Activated CD4-positive, alpha-beta memory T cell treated with anti-CD3 and anti-CD28 coated beads for 36 hours (primary cell): ENCODE data around the gene UBASH3B. TPM values are rescaled to one million over a fixed set of nuclear protein-coding genes. Genes with fewer than 3 reads are reported as not detected.

Experiments
- CTCF ChIA-PET: fragments of 350-600 bp; sonication (Branson Sonifier 250); formaldehyde crosslinking; loops from one replicate; lab custom pipeline; 2021; ENCODE audit warnings: antibody characterized with exemption, inconsistent platforms; lab: Charles Lee
- POLR2A ChIA-PET: fragments of 350-600 bp; sonication (Branson Sonifier 250); formaldehyde crosslinking; loops from one replicate; lab custom pipeline; 2021; ENCODE audit warnings: antibody characterized with exemption; lab: Charles Lee
- DNase-seq: peaks from one replicate; pipeline ENCODE4 v3.0.0-alpha.2; 2020
- H3K27ac Mint-ChIP-seq: one replicate; pipeline ENCODE4 v1.8.0; 2021; ENCODE audit warnings: mixed read lengths
- H3K27me3 Mint-ChIP-seq: one replicate; pipeline ENCODE4 v1.8.0; 2021; ENCODE audit warnings: mixed read lengths
- H3K36me3 Mint-ChIP-seq: one replicate; pipeline ENCODE4 v1.8.0; 2021; ENCODE audit warnings: mixed read lengths
- H3K4me1 Mint-ChIP-seq: one replicate; pipeline ENCODE4 v1.8.0; 2021; ENCODE audit warnings: low read depth, mixed read lengths
- H3K4me3 Mint-ChIP-seq: one replicate; pipeline ENCODE4 v1.8.0; 2021; ENCODE audit warnings: mild to moderate bottlenecking, mixed read lengths
- H3K9me3 Mint-ChIP-seq: one replicate; pipeline ENCODE4 v1.8.0; 2021; ENCODE audit warnings: mixed read lengths
- intact Hi-C: fragments of 100-400 bp; cut with micrococcal nuclease; formaldehyde crosslinking; loops from one replicate; pipeline ENCODE4 v1.15.1; 2023
- total RNA-seq, 2 experiments: library from RNA; stranded (reverse); gene quantifications; one replicate each; pipeline ENCODE4 v1.2.3, GENCODE V29; 2021

Gene UBASH3B
- total RNA-seq, 2 experiments from 2014 or later: 18.8 to 20.8 TPM

DNA sequence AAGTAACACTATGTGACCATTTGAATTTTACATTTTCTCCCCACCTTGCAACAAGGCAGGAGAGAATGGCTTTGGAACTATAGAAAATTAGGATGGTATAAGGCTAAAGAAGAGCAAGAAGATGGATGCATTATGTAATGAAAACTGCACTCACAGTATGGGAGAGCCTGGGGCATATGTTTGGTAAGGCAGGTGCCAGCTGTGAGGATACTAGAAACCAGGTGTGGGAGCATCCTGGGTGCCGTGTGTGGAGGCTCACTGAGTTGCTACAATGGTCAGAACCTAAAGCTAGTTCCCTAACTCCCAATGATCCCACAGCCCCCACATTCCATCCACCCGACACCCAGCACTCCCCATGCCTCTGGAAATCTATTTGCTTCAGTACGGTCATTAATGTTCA is 42.9 kb downstream of the UBASH3B start:
- intact Hi-C loops: loop anchor here (5.0 kb wide), 1 partner anchor 364 kb away; the partner anchor contains the start of gene HSPA8
- Mint-ChIP-seq H3K27ac (peak overlapping the region; percentile 75), H3K27me3 (no peaks in the 10 kb centered on the region), H3K9me3 (no peaks in the 10 kb centered on the region), H3K4me3 (no peak overlapping the region), H3K4me1 (peaks cover 77% of the 10 kb centered on the region), H3K36me3 (no peaks in the 10 kb centered on the region)
- ChIA-PET CTCF (interaction anchor here (1.2 to 4.3 kb wide), 2 partner anchors 18 to 56 kb away, joined by 4 to 25 read pairs; no protein-coding TSS in a partner anchor), POLR2A (interaction anchor here (0.7 to 3.3 kb wide), 3 partner anchors 23 to 356 kb away, joined by 3 to 21 read pairs (median 4); no protein-coding TSS in a partner anchor)
- no peak for DNase-seq

DNA sequence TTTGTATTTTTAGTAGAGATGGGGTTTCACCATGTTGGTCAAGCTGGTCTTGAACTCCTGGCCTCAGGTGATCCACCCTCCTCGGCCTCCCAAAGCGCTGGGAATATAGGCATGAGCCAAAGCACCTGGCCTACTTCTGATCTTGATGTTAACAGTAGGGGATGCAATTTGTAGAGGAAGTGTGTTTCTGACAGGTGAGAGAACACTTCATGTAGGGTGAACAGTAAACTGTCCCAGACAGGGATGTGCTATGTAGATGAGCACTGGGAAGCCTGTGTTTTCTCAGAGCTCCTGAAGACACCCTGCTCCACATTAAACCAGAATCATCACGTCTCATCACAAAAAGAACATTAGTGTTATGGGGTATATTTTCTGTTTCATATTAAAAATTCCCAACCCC is 45.1 kb downstream of the UBASH3B start:
- no peak overlapping the region for H3K4me3 Mint-ChIP-seq
- H3K27me3 Mint-ChIP-seq: no peaks in the 10 kb centered on the region
- intact Hi-C loops: no loop called here
- no peak overlapping the region for H3K27ac Mint-ChIP-seq
- H3K36me3 Mint-ChIP-seq: no peaks in the 10 kb centered on the region
- no peak for DNase-seq
- CTCF ChIA-PET: interaction anchor here (0.5 to 1.0 kb wide), 2 partner anchors 52 to 153 kb away, joined by 3 to 4 read pairs; no protein-coding TSS in a partner anchor
- H3K4me1 Mint-ChIP-seq: peaks cover 72% of the 10 kb centered on the region
- POLR2A ChIA-PET: interaction anchor here (0.9 kb wide), 1 partner anchor 45 kb away, joined by 3 read pairs; no protein-coding TSS in a partner anchor
- no peaks in the 10 kb centered on the region for H3K9me3 Mint-ChIP-seq

DNA sequence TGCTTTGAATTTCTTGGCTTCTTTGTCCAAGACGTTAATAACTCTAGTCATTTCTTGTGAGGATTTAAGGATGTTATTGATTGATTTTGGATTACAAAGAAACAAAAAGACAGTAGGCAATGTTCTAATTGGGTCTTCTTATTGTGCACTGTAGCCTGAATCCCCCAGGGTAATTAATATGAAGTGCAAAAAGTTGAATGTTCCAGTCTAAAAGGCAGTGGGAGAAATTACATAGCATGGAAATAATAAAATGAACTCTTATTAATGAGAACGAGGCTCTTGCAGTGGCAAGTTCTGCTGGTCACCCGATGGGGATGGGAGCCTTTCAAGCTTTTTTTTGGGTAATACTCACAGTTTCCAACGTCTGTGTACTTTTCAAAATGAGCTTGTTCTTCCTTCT is 45.6 kb downstream of the UBASH3B start:
- POLR2A ChIA-PET: no interaction called here
- Mint-ChIP-seq H3K36me3 (no peaks in the 10 kb centered on the region), H3K9me3 (no peaks in the 10 kb centered on the region), H3K4me3 (no peak overlapping the region), H3K27me3 (no peaks in the 10 kb centered on the region), H3K27ac (no peak overlapping the region), H3K4me1 (peaks cover 69% of the 10 kb centered on the region)
- DNase-seq: no peak
- CTCF ChIA-PET: interaction anchor here (1.0 kb wide), 1 partner anchor 153 kb away, joined by 4 read pairs; no protein-coding TSS in a partner anchor
- intact Hi-C loops: no loop called here

DNA sequence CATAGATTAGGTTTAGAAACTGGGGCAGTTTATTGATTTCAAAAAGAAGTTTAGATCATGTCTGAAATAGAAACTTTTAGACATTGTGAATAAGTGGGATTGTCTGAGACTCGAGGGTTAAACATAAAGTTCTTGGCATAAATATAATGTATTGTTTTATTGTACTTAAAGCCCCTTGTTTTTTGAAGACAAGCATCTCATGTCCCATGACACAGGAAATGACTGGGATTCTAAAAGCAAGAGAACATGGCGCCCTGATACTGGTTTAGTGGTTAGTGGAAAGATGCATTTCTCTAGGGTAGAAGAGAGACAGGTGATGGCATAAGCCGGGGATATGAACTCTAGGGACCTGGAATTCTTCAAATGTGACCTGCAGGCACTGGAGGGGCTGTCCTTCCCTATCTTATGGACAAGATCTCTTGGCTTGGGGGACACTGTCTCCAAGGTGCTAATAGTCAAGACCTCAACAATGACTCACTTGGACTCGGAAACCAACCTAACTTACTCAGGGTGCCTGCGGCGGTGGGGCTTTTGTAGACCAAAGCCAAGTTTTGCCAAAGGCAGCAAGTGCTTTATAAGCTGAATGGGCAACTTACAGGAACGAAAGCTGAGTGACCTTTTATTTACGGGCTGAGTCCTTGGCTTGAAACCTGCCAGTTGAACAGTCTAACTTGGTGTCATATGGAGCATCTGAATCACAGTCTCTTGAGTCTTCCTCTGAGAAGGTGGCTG is 48.2 kb downstream of the UBASH3B start:
- POLR2A ChIA-PET: interaction anchor here (1.0 kb wide), 2 partner anchors 14 to 17 kb away, joined by 3 read pairs; no protein-coding TSS in a partner anchor
- Mint-ChIP-seq H3K27me3 (no peaks in the 10 kb centered on the region), H3K36me3 (no peaks in the 10 kb centered on the region), H3K27ac (peak overlapping the region; percentile 91), H3K9me3 (no peaks in the 10 kb centered on the region), H3K4me3 (no peak overlapping the region), H3K4me1 (peaks cover 50% of the 10 kb centered on the region)
- CTCF ChIA-PET: no interaction called here
- peak; percentile 58 for DNase-seq
- intact Hi-C loops: loop anchor here (2.0 kb wide), 1 partner anchor 19 kb away; no protein-coding TSS in a partner anchor

DNA sequence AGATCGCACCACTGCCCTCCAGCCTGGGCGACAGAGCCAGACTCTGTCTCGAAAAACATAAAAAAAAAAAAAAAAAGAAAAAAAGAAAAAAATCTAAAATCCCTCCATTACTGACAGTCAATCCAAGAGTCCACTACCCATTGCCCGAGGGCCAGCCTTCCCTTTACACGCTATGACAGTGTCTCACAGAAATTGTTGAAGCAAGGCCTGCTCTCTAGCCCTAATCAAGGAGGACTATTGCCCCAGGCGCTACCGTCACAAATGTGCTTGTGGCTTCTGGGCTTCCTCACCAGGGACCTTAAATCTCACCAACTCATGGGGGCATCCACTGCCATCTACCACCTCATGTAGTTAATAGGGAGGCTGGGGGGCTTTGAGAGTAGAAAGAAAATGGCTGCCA is 49.9 kb downstream of the UBASH3B start:
- no peak overlapping the region for H3K27ac Mint-ChIP-seq
- no peaks in the 10 kb centered on the region for H3K36me3 Mint-ChIP-seq
- intact Hi-C loops: loop anchor here (2.0 kb wide), 1 partner anchor 17 kb away; no protein-coding TSS in a partner anchor
- H3K4me3 Mint-ChIP-seq: no peak overlapping the region
- H3K27me3 Mint-ChIP-seq: no peaks in the 10 kb centered on the region
- H3K4me1 Mint-ChIP-seq: peaks cover 44% of the 10 kb centered on the region
- no peaks in the 10 kb centered on the region for H3K9me3 Mint-ChIP-seq
- CTCF ChIA-PET: interaction anchor here (1.4 kb wide), 1 partner anchor 49 kb away, joined by 5 read pairs; no protein-coding TSS in a partner anchor
- POLR2A ChIA-PET: no interaction called here
- DNase-seq: no peak

DNA sequence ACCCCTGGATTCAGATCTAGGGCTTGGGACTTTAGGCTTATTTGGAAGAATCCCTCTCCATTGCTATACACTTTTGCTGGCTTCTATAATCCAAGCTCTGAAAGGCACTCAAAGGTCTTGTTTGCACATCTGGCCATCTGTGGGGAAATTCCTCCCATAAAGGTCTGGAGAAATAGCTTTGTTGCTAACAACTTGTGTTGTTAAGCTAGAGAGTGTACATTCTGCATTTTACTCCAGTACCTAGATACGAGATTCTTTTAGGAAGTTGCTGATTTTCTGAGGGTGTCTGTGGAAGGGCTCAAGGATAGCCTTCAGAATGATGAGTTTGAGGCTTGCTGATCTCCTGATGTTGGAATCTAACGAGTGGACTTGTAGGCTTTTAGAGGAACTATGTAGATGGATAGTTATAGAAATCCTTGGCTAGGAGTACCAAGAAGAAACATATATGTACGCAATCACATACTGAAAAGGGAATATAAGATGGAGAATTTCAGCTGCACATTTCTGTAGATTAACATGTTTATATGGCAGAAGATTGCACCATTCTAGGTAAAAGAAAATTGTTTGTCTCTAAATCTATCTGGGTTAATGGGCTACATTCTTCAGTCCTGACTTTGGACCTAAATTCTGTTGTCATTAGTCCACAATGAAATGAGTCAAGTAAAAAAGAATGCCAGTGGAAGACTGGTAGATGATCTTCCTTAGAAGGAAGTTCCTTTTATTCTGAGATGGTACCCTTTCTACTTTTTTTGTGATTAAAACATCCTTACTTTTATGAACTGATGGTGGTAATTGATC is 51.0 kb downstream of the UBASH3B start:
- POLR2A ChIA-PET: interaction anchor here (1.0 kb wide), 1 partner anchor 21 kb away, joined by 3 read pairs; no protein-coding TSS in a partner anchor
- DNase-seq: no peak
- no peak overlapping the region for H3K4me3 Mint-ChIP-seq
- CTCF ChIA-PET: interaction anchor here (0.6 to 1.4 kb wide), 3 partner anchors 48 to 146 kb away, joined by 3 to 6 read pairs (median 5); no protein-coding TSS in a partner anchor
- no peaks in the 10 kb centered on the region for H3K9me3 Mint-ChIP-seq
- no peaks in the 10 kb centered on the region for H3K27me3 Mint-ChIP-seq
- intact Hi-C loops: no loop called here
- no peak overlapping the region for H3K27ac Mint-ChIP-seq
- H3K4me1 Mint-ChIP-seq: peaks cover 33% of the 10 kb centered on the region
- no peaks in the 10 kb centered on the region for H3K36me3 Mint-ChIP-seq

DNA sequence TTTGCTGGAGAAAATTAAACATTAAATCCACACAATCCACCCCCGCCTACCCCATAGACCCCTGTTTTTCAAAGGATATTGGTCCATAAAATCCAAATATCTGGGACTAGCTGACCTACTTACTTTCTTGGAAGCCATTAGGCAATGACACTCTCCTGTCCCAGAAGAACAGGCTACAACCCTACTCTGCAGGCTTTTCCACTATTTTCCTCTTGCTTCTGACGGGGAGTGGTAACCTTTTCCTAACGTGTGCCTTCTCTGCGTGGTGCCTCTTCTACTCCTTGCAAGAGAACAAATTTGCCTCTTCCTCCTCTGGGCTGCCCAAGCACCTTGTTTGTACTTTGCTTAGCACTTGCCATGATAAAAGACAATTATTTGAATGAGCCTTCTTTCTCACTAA is 51.6 kb downstream of the UBASH3B start:
- ChIA-PET CTCF (interaction anchor here (1.1 kb wide), 1 partner anchor 48 kb away, joined by 3 read pairs; no protein-coding TSS in a partner anchor), POLR2A (interaction anchor here (1.0 kb wide), 1 partner anchor 21 kb away, joined by 3 read pairs; no protein-coding TSS in a partner anchor)
- Mint-ChIP-seq H3K9me3 (no peaks in the 10 kb centered on the region), H3K4me1 (peaks cover 28% of the 10 kb centered on the region), H3K4me3 (no peak overlapping the region), H3K27ac (no peak overlapping the region), H3K36me3 (no peaks in the 10 kb centered on the region), H3K27me3 (no peaks in the 10 kb centered on the region)
- intact Hi-C loops: no loop called here
- DNase-seq: no peak

DNA sequence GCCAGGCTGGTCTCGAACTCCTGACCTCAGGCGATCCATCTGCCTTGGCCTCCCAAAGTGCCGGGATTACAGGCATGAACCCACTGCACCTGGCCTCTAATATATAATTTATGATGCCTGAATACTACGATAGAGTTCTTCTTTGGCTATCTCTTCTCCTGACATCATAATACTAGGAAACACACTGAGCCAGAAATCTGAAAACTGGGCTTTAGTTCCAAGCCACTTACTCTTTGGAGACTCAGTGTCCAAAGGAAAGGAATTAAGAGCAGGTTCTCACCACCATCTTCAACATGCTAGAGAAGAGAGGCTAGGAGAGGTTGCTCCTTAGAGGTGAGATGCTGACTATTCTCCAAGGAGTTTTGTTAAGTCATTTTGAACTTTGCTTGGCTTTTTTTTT is 52.4 kb downstream of the UBASH3B start:
- intact Hi-C loops: no loop called here
- no peaks in the 10 kb centered on the region for H3K27me3 Mint-ChIP-seq
- no peak for DNase-seq
- ChIA-PET POLR2A (no interaction called here), CTCF (interaction anchor here (1.1 kb wide), 1 partner anchor 47 kb away, joined by 3 read pairs; no protein-coding TSS in a partner anchor)
- no peak overlapping the region for H3K4me3 Mint-ChIP-seq
- H3K4me1 Mint-ChIP-seq: peaks cover 26% of the 10 kb centered on the region
- H3K27ac Mint-ChIP-seq: no peak overlapping the region
- H3K36me3 Mint-ChIP-seq: no peaks in the 10 kb centered on the region
- no peaks in the 10 kb centered on the region for H3K9me3 Mint-ChIP-seq

DNA sequence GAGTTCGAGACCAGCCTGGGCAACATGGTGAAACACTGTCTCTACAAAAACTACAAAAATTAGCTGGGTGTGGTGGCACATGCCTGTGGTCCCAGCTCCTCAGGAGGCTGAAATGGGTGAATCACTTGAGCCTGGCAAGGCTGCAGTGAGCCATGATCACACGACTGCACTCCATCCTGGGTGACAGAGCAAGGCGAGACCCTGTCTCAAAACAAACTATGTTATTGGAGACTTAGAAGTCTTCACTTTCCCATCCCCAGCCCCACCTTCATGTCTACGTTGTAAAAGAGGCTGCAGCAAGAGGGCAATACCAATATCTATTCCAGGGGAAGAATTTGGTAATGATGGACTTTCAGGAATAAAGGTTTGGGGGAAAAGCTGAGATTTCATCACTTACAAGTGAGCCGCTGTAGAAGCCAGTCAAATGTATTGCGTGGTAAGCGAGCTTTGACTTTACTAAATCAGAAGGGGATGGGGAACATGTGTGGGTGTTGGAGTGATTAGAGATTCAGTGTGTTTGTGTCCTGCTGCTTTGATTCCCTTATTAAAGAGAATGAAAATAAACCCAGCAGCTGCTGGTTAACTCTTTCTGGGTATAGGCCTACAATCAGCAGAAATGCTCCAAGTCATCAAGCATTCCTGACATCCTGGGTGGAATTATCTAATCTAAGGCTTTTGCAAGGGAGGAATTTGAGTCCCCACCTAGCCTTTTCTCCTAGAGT is 53.7 kb downstream of the UBASH3B start:
- CTCF ChIA-PET: interaction anchor here (0.8 to 1.0 kb wide), 2 partner anchors 46 to 87 kb away, joined by 3 read pairs; no protein-coding TSS in a partner anchor
- H3K27ac Mint-ChIP-seq: no peak overlapping the region
- no peak for DNase-seq

DNA sequence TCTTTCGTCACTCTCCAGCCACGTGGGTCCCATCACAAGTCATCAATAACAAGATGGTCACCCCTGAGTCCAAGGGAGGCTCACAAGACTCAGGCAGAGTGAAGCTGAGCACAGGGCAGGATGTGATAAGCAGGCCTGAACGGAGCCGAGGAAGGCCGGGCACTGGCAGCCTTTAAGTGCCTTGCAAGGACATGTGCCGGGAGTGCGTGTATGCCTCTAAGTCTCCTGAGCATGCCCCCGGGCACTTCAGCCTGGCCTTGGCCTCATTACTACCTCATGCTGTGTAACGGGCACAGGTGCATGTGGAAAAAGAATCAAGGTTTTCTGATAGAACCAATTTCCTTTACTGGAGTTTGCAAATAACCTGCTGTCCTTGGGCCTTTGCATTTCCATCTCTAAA is 55.8 kb downstream of the UBASH3B start:
- intact Hi-C loops: no loop called here
- Mint-ChIP-seq H3K27me3 (no peaks in the 10 kb centered on the region), H3K9me3 (no peaks in the 10 kb centered on the region), H3K4me3 (no peak overlapping the region), H3K36me3 (no peaks in the 10 kb centered on the region), H3K4me1 (peaks cover 18% of the 10 kb centered on the region), H3K27ac (no peak overlapping the region)
- POLR2A ChIA-PET: no interaction called here
- DNase-seq: no peak
- CTCF ChIA-PET: interaction anchor here (1.5 kb wide), 1 partner anchor 69 kb away, joined by 3 read pairs; no protein-coding TSS in a partner anchor

More for the DNA sequence above, 53.7 kb downstream of the UBASH3B start:
- Mint-ChIP-seq H3K4me3 (no peak overlapping the region), H3K4me1 (peaks cover 20% of the 10 kb centered on the region), H3K36me3 (no peaks in the 10 kb centered on the region), H3K9me3 (no peaks in the 10 kb centered on the region), H3K27me3 (no peaks in the 10 kb centered on the region)
- POLR2A ChIA-PET: no interaction called here
- intact Hi-C loops: no loop called here

DNA sequence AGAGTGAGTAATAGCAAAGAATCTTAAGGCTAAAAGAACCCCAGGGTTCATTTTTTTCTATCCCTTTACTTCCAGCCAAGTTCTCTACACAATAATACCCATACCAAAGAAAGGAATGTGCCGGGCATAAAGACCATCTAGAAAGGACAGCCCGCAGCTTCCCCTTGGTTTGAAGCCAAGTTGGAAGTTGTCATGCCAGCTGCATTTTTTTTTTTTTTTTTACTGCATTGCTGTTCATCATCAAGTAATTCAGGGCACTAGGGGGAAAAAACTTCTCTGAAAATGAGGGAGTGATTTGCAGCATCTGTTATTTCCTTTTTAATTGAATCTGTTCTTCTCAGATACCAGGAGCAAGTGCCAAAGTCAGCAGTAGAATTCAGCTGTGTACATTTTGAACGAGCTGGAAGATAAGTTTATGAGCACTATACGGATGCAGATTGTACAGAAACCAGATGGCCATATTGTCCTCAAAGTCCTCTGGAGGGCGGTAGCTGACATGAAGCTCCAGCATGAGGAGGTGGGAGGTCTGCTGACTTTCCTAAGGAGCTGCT is 56.4 kb downstream of the UBASH3B start:
- no peaks in the 10 kb centered on the region for H3K27me3 Mint-ChIP-seq
- H3K36me3 Mint-ChIP-seq: no peaks in the 10 kb centered on the region
- H3K9me3 Mint-ChIP-seq: no peaks in the 10 kb centered on the region
- ChIA-PET CTCF (interaction anchor here (1.3 to 1.6 kb wide), 3 partner anchors 42 to 142 kb away, joined by 3 to 7 read pairs (median 3); no protein-coding TSS in a partner anchor), POLR2A (interaction anchor here (1.1 kb wide), 1 partner anchor 32 kb away, joined by 3 read pairs; no protein-coding TSS in a partner anchor)
- H3K27ac Mint-ChIP-seq: no peak overlapping the region
- intact Hi-C loops: no loop called here
- H3K4me3 Mint-ChIP-seq: no peak overlapping the region
- H3K4me1 Mint-ChIP-seq: peaks cover 21% of the 10 kb centered on the region
- no peak for DNase-seq
